ENCODE data around the gene DDX24. TPM values are rescaled to one million over a fixed set of nuclear protein-coding genes. Genes with fewer than 3 reads are reported as not detected.

Gene DDX24
- total and polyA plus RNA-seq, 9 of the 15 experiments (the other 6 are each of a cell fraction or from before 2014, with no cell fraction given) = 82.4 to 175 (median 122) TPM

GRCh38 chr14:94058674-94059138 lies 22.3 kb downstream of the DDX24 start:
- intact Hi-C loops (cut with micrococcal nuclease) = no loop called here
- H3K79me2 ChIP-seq (ENCODE audit: control insufficient read depth, insufficient read depth, low read length) = peaks cover 15% of the 10 kb centered on the region; the same call in 2 of the 3 replicates
- TF ChIP-seq ZNF512 (tag; IDR thresholded peaks at IDR 0.05) (no peak), HDAC1 (IDR thresholded peaks at IDR 0.05) (no peak), HEY1 (CRISPR knock-in tag; IDR thresholded peaks at IDR 0.05; ENCODE audit: borderline replicate concordance) (no peak), GATAD2B (IDR thresholded peaks at IDR 0.05; ENCODE audit: borderline replicate concordance) (no peak), FIP1L1 (IDR thresholded peaks at IDR 0.05; ENCODE audit: low read depth, low read length, poor library complexity, severe bottlenecking) (no peak), ELK1 (CRISPR knock-in tag; IDR thresholded peaks at IDR 0.05) (no peak), ZNF354B (CRISPR knock-in tag; IDR thresholded peaks at IDR 0.05) (no peak)
- TF ChIP-seq, protein P1, sequence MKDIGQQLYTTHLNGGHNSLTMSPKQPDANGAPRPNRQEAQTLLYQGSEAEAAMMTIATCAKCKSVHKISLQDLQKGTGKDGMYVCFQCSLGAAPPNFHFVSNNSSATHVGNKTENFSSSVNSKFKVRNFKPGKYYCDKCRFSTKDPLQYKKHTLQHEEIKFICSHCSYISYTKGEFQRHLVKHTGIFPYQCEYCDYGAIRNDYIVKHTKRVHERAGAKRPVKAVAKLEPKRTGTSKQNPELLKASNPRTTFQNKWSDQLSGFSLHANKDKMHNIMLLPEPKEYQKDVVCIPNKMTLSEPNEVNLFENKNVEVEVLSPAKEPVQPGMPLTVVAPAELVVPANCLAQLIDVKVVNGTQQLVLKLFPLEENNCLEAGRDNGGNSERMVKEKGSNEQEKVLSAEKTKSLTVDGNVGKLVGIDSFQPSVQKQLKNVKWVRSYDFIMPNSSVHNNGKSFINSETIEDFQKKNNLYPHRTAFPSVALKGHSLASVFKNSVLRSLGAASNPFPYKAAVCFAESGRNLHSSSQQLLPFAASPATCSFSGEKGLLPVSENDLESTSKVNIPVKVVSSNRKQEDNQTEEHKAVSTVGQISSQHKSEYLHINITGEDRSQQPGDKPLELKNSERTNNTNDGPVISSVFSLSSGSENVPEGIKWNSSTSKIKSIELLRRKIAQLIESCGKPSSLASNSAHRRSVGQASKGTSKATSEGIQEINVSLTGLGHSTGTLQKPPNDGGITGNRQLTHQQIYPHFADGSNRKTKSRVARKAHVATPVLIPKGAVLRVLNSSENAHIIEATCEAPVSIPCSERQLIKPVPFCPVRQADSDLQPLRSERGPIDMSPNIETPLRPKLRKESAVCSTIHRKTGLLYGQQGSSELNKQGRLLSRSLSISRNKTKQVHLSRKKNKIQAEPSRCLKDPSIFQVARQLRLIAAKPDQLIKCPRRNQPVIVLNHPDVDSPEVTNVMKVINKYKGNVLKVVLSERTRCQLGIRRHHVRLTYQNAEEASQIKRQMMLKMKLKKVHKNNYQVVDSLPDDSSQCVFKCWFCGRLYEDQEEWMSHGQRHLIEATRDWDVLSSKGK (CRISPR knock-in tag; IDR thresholded peaks at IDR 0.05) = no peak
- BruUV-seq (replicated peaks) = no TSS peak
- FAIRE-seq = no peak
- H3K9ac ChIP-seq (ENCODE audit: insufficient read depth in 1 of 2, low read depth in 2 of 2, low read length in 2 of 2) = no peak overlapping the region
- ChIA-PET POLR2A (interaction anchor here (0.8 kb wide), 1 partner anchor 116 kb away, joined by 3 read pairs; no protein-coding TSS in a partner anchor), CTCF (ENCODE audit: low intra/inter-chr PET ratio) (no interaction called here)
- no peaks in the 10 kb centered on the region for H3K4me1 ChIP-seq (replicated peaks in 1 of 2; ENCODE audit: control insufficient read depth in 2 of 2, insufficient read depth in 2 of 2, low read length in 2 of 2)
- no peak for DNase-seq (ENCODE audit: extremely low read depth in 1 of 4, low spot score in 3 of 4)
- no peak overlapping the region for H3K27ac ChIP-seq (ENCODE audit: extremely low read depth, low read depth, low read length)
- H3K4me3 ChIP-seq = no peak overlapping the region
- peaks cover 94% of the 10 kb centered on the region for H3K36me3 ChIP-seq (ENCODE audit: control insufficient read depth, insufficient read depth, low read length)
- peaks cover 5% of the 10 kb centered on the region; the same call in 1 of the 2 replicates for H4K20me1 ChIP-seq (replicated peaks; ENCODE audit: control insufficient read depth, insufficient read depth, low read length)
- ATAC-seq = no peak
- WGBS (ENCODE audit: insufficient coverage, low coverage, missing lambda C conversion rate) = 98% methylated on average over 5 of the region's 5 CpGs
- no peaks in the 10 kb centered on the region for H3K9me3 ChIP-seq (replicated peaks; ENCODE audit: control insufficient read depth, insufficient read depth, low read depth, low read length)
- H3K4me2 ChIP-seq (ENCODE audit: insufficient read depth, low read length) = no peak overlapping the region
- in situ Hi-C loops (cut with MboI) = no loop called here
- H3K27me3 ChIP-seq (ENCODE audit: control insufficient read depth in 2 of 2, insufficient read depth in 2 of 2, low read length in 2 of 2) = no peaks in the 10 kb centered on the region
- no peaks in the 10 kb centered on the region for H3K9me1 ChIP-seq (ENCODE audit: control insufficient read depth, insufficient read depth, low read length)
- no peak overlapping the region for H2AFZ ChIP-seq (ENCODE audit: low read depth, low read length)
